HEK293T (cell line): ENCODE measurements around the gene HOXD1.

ENCODE experiments used
- ARNT ChIP-seq: fragments of 450-650 bp; IDR thresholded peaks from 2 replicates; pipeline ENCODE4 v1.6.1; 2017; ENCODE audit warnings: mild to moderate bottlenecking
- BHLHE40 ChIP-seq: fragments of 450-650 bp; IDR thresholded peaks from 2 replicates; pipeline ENCODE4 v1.6.1; 2016; ENCODE audit warnings: mild to moderate bottlenecking, moderate library complexity, borderline replicate concordance
- CTBP1 ChIP-seq: fragments of 450-650 bp; IDR thresholded peaks from 2 replicates; pipeline ENCODE4 v1.6.1; 2016; ENCODE audit warnings: borderline replicate concordance
- ELF4 ChIP-seq: fragments of 450-650 bp; IDR thresholded peaks from 2 replicates; pipeline ENCODE4 v1.6.1; 2017; ENCODE audit warnings: antibody characterized with exemption
- FOXA1 ChIP-seq: fragments of 450-650 bp; IDR thresholded peaks from 2 replicates; pipeline ENCODE4 v1.6.1; 2016; ENCODE audit warnings: mild to moderate bottlenecking
- FOXK2 ChIP-seq: fragments of 450-650 bp; IDR thresholded peaks from 2 replicates; pipeline ENCODE4 v1.6.1; 2016; ENCODE audit warnings: mild to moderate bottlenecking
- FOXM1 ChIP-seq: fragments of 450-650 bp; IDR thresholded peaks from 2 replicates; pipeline ENCODE4 v1.6.1; 2017; ENCODE audit warnings: mild to moderate bottlenecking, borderline replicate concordance
- HDGF ChIP-seq: fragments of 450-650 bp; IDR thresholded peaks from 2 replicates; pipeline ENCODE4 v1.6.1; 2017; ENCODE audit warnings: antibody characterized with exemption, borderline replicate concordance
- SP1 ChIP-seq: fragments of 450-650 bp; IDR thresholded peaks from 2 replicates; pipeline ENCODE4 v1.6.1; 2017
- SUZ12 ChIP-seq: fragments of 450-650 bp; IDR thresholded peaks from 2 replicates; pipeline ENCODE4 v1.6.1; 2016; ENCODE audit warnings: mild to moderate bottlenecking
- TARDBP ChIP-seq: fragments of 450-650 bp; IDR thresholded peaks from 2 replicates; pipeline ENCODE4 v1.6.1; 2016
- ZNF384 ChIP-seq: fragments of 450-650 bp; IDR thresholded peaks from 2 replicates; pipeline ENCODE4 v1.6.1; 2016

- no peak for TF ChIP-seq FOXK2
- TF ChIP-seq BHLHE40, result no peak
- TF ChIP-seq FOXM1, result no peak
- no peak for TF ChIP-seq ZNF384
- no peak for TF ChIP-seq TARDBP
- no peak for TF ChIP-seq SP1
- no peak for TF ChIP-seq SUZ12
- TF ChIP-seq CTBP1, result no peak
- TF ChIP-seq HDGF, result no peak
- no peak for TF ChIP-seq ELF4
- no peak for TF ChIP-seq ARNT
- TF ChIP-seq FOXA1, result no peak
Measured at GRCh38 chr2:176149939-176150583, 38.4 kb upstream of the HOXD1 start.
